Head of caudate nucleus (tissue), 42 donors: Measurements from ENCODE around the gene NKAPL.
A peak's percentile ranks its signal among the peaks of the same experiment; 100 is the strongest.

ENCODE experiments used
- DNase-seq, 42 donors: peaks; one replicate each; pipeline versions ENCODE4 v3.0.0 to v3.0.0-alpha.2; 2020 to 2021; ENCODE audit warnings: mixed read lengths in 7 of 42
- intact Hi-C: fragments of 100-400 bp; cut with DNase I; formaldehyde crosslinking; loops from one replicate; pipeline ENCODE4 v1.15.0; 2022

The NKAPL gene

DNA sequence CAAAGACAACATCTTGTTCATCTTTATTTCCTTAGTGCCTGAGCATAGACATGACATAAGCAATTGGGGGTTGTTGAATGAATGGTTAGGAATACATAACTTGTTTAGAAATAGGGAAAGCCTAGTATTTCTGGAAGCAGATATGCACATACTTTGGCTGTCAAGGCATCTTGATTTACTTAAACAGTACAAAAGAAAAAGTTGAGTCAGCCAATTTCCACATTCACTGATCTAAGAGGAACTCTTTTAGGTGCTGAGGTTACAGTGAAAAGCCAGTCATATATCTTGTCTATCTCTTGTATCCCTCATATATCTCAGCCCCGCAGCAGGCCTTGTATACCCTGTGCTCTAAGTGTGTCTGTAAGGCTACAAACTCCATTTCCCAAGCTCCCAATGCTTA lies 18.6 kb upstream of the NKAPL start:
- intact Hi-C loops = no loop called here

DNA sequence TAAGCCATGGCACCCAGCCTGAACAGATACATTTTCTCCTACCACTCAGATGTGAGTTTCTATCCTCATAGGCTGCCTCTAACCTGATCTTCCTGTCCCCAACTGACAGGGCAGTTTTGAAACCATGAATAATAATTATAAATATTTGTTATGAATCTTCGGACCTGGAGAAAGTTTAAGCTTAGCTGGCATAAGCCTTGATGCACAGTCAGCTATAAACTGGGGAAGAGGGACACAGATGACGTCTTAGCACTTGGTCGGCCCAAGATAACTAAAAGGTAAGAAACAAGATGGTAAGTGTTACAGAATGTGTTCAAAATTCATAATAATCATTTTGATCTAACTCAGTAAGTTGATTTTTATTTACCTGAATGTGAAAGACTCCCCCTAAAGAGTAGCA lies 15.2 kb upstream of the NKAPL start:
- DNase-seq = no peak
- intact Hi-C loops = no loop called here

More for the DNA sequence above, 18.6 kb upstream of the NKAPL start:
- DNase-seq = no peak

DNA sequence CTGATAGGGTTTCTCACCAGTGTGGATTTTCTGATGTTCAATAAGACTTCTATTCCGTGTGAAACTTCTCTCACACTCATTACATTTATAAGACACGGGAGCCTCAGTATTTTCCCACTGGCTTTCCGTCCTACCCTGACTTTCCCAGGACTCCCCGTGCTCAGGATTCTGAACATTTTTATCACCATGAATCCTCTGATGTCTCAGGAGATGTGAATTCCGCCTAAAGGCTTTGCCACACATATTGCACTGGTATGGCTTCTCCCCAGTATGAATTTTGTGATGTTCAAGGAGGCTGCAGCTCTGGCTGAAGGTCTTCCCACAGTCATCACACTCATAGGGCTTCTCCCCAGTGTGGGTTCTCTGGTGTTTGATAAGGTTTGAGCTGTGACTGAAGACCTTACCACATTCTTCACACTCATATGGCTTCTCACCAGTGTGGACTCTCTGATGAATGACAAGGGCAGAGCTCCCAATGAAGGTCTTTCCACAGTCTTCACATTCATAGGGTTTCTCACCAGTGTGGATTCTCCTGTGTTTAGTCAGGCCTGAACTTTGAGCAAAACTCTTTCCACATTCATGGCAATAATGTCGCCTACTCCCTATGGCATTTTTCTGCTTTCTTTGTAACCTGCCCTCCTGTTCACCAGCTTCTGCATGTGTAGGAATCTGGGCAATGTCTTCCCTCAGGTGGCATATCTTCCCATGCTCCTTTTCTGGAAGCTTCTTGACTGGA lies 13.7 kb upstream of the NKAPL start:
- DNase-seq = no peak
- intact Hi-C loops = no loop called here

DNA sequence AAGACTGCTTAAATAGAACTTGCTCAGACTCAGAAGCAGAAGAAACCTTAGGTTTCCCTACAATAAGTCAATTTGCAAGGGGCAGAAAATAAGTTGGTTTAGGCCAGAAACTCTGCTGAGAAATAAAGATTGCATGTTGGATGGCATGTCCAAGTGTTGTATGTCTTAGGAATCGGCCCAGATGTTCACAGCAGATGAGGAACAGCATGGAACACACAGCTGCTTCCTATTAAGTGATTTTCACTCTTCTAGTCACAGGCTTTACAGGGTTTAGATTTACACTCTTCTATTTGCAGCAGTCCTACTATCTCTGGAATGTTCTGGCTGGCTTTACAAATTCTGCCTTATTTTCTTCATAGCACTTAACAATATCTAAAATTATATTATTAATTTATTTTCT lies 10.2 kb upstream of the NKAPL start:
- intact Hi-C loops = no loop called here
- DNase-seq = no peak

DNA sequence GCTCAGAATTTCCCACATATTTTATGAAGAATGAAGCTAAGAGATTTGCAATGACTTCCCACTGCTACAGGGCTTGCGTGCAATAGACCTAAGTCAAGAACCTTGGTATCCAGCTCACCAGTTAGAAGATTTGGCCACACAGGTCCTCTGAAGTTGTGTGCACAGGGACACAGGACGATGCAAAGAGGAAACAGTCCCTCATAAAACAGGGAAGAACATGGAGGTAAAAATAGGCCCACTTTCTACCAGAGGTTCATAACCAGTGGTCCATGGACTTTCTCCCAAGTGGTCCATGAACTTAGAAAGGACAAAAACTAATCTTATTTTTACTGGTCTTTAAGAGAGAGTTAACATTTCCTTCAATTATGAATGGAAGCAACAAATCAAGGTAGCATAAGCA lies 8.3 kb upstream of the NKAPL start:
- intact Hi-C loops = loop anchor here (10.0 kb wide), 1 partner anchor 104 kb away; no protein-coding TSS in a partner anchor
- DNase-seq = no peak

DNA sequence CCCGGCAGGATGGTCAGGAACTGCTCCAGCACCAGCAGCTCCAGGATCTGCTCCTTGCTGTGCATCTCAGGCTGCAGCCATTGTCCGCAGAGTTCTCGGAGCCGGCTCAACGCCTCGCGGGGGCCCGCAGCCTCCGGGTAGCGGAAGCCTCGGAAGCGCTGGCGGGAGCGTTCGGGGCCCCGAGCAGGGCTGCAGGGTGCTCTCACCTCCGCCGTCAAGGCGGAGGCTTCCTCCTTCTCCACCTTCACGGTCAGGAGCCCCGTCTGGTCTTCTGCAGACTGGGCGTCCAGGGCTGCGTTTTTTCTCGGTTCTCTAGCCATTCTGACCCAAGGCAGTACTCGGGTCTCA lies 7.5 kb upstream of the NKAPL start:
- peak in 31 of 42 donors; percentile 4 to 53 (median 21) for DNase-seq
- intact Hi-C loops = loop anchor here (10.0 kb wide), 1 partner anchor 103 kb away; no protein-coding TSS in a partner anchor

DNA sequence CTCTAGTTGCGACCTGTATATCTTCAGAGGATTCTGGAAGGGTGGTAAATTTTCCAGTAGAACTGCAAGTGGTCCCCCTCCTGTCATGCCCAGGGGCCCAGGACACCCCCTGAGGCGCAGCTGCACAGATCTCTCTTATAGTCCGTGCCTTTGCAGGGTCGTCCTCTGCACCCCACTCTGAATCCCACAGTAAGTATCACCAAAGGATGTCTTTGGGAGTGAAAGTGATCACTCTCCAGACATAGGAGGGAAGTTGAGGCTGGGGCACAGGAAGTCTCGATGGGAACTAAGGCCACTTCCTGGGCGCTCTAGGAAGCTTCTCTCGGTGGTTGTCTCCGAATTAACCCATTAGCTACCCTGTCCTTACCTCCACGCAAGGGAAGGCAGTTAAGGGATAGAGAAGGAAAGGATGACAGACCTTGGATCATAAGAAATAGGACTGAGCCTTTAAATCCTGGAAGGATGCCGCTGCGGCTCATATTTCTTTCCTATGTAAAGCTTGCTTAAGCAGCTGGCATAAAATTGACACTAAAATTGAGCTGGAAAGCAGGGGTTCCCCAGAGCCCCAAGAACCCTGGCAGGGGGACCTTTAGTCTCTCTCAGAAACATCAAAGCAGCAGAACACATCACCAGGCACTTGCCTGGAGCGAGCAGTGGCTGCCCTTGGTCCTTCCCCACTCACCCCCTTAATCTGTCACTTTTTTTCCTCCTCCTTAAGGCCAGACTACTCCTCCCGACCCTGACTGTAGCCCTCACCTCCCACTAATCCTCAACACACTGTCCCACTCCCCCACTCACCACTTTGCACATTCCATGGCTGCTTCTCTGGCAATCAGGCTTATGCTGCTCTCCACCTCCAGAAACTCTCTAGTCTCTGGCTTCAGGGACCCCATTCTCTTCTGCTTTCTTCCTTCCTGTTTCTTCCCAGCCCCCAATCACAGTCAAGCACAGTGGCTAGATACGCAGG lies 6.8 kb upstream of the NKAPL start, which contains the start of gene ZKSCAN4:
Gene ZKSCAN4 (minus strand): TSS at position 261 of the 967 bp plus-strand sequence. CDS start 289 bp downstream, outside the sequence.
- DNase-seq = peak; percentile 63 to 93 (median 82)
- intact Hi-C loops = loop anchor here (10.0 kb wide), 1 partner anchor 103 kb away; no protein-coding TSS in a partner anchor

DNA sequence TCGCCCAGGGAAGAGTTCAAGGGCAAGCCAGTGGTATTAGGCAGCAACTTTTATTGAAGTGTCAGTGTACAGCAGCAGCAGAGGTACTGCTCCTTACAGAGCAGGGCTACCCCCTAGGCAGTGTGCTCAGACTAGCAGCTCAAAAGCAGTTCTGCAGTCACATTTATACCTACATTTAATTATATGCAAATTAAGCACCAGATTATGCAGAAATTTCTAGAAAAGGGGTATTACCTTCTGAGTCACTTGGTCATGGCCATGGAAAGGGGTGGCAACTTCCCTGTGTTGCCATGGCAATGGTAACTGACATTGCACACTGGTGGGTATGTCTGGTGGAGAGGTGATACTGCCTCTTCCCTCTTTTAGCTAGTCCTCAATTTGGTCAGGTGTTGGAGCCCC lies 5.0 kb upstream of the NKAPL start:
- DNase-seq = no peak
- intact Hi-C loops = loop anchor here (10.0 kb wide), 1 partner anchor 101 kb away; no protein-coding TSS in a partner anchor

DNA sequence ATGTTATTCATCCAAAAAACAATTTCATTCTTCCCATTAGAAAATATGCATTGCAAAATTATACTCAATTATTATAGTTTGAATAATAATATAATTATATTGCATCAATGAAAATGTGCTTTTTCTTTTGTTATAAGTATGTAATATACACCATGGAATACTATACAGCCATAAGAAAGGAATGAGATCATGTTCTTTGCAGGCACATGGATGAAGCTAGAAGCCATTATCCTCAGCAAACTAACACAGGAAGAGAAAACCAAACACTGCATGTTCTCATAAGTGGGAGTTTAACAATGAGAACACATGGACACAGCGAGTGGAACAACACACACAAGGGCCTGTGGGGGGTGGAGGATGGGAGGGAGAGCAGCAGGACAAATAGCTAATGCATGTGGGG lies 2.1 kb upstream of the NKAPL start:
- DNase-seq = no peak
- intact Hi-C loops = loop anchor here (10.0 kb wide), 1 partner anchor 98 kb away; no protein-coding TSS in a partner anchor

DNA sequence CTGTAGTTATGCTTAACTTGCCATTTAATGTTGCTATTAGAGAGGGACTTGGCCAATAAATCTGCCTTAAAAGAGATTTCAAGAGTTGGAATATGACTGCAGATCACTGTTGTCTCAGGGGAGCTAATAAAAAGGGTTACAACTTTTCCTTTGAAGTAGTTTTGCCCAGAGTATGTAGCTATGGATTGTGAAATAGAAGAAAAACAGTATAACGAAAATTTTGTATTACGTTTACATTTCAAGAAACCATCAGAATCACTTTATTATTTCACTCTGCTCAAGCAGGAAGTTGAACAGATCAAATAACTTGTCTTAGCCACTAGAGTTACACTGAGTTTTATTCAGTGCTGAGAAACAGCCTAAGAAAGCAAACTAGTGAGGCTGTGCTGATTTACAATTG lies 4.8 kb downstream of the NKAPL start:
- no peak for DNase-seq
- intact Hi-C loops = no loop called here

DNA sequence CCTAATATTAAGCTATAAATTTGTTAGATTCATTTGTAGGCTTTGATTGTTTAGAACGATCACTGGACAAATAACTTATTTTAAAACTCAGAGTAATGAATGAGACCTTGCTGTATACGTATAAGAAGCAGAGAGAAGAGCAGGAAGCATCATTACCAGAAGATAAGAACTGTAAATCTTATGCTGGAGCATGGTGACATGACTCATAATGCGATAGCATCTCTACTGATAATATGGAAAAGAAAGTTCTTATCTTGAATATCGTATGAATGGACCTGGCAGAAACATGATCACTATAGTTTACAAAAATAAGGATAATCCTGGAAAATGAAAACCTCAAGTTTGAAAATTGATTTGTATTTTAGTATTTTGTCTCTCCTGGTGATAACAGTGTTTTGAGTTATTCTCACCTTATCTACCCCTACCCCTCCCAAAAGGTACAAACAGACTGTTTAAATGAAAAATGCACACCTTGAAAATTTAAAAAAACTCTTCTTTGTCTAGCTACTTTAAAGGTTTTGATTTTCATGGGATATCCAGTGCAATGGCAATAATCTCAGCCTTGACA lies 5.8 kb downstream of the NKAPL start:
- intact Hi-C loops = loop anchor here (5.0 kb wide), 1 partner anchor 128 kb away; no protein-coding TSS in a partner anchor
- no peak for DNase-seq

DNA sequence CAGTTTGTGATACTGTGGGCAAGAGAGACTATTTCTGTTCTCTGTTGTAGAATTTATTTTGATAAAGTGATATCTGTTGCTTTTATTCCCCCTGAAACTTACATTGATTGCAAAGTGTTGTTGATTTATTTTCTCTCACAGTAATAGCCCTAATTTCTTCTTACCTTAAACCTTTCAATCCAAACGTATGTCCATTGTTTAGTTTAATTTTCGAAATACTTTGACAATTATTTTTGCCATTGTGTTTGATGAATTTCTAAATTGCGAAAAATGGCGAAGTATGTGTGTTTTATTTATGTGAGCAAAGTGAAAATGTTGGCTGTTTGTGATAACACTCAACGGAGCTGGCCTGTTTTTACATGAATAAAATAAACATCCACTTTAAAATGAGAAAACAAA lies 7.5 kb downstream of the NKAPL start:
- intact Hi-C loops = loop anchor here (5.0 kb wide), 1 partner anchor 129 kb away; no protein-coding TSS in a partner anchor
- no peak for DNase-seq

DNA sequence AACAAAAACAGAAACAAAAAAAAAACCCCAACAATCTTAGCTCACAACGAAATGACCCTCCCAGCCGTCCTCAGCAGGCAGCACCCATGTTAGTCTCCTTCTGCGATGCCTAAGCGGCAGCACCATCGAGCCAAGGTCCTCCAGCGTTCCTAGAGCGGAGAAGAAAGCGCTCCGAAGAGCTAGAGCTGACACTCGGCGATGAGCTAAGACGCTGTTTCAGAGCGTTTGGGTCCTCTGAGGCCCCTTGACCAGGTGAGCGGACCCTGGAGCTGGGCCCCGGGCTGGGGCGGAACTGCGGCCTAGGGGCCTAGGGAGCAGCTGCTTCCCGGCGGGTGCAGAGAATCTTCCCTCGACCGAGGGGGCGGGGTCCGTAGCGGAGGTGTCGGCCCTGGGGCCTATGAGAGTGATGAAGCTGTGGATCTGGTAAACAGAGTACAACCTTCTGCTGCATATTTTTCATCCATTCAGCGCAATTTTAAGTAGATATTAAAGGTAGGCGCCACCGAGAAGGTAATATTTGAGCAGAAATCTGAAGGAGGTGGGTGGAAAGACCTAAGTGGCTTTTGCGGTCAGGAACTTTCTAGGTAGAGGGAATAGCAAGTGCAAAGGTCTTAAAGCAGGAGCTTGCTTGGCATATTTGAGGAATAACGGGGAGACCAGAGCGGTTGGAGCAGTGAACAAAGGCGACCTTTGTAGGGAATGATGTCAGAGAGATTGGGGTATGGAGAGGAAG lies 8.0 kb downstream of the NKAPL start, which contains the start of gene ZSCAN26:
Gene ZSCAN26 (plus strand): TSS at position 182 of the 733 bp plus-strand sequence. CDS start 4,777 bp downstream, outside the sequence.
- peak; percentile 67 to 93 (median 86) for DNase-seq
- intact Hi-C loops = loop anchor here (5.0 kb wide), 1 partner anchor 130 kb away; no protein-coding TSS in a partner anchor

DNA sequence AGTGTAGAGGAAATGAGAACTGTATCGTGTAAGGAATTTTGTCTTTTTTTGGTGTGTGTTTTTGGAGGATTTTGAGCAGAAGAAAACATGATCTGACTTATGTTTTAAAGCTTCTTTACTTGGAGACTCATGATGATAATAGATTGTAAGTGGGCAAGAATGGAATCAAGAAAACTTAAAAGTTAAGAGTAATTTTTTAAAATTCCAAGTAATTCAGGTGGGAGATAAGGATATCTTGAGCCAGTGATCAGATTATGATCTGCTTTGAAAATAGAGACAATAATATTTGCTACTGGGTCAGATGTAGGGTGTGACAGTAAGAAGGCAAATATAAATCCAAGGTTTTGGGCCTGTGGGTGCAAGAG lies 8.6 kb downstream of the NKAPL start:
- intact Hi-C loops = loop anchor here (5.0 kb wide), 1 partner anchor 130 kb away; no protein-coding TSS in a partner anchor

DNA sequence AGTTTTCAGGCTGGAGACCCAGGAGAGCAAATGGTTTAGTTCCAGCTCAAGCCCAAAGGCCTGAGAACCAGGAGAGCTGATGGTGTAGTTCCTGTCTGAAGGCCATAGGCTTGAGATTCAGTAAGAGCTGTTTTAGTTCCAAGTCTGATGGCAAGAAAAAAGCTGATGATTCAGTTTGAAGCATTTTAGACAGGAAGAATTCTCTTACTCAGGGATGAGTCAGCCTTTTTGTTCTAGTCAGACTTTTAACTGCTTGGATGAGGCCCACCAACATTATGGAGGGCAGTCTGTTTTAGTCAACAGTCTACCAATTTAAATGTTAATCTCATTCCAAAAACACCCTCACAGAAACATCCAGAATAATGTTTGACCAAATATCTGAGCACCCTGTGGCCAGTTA lies 10.4 kb downstream of the NKAPL start:
- intact Hi-C loops = loop anchor here (5.0 kb wide), 1 partner anchor 132 kb away; no protein-coding TSS in a partner anchor
- no peak for DNase-seq

More for the DNA sequence above, 8.6 kb downstream of the NKAPL start:
- no peak for DNase-seq

DNA sequence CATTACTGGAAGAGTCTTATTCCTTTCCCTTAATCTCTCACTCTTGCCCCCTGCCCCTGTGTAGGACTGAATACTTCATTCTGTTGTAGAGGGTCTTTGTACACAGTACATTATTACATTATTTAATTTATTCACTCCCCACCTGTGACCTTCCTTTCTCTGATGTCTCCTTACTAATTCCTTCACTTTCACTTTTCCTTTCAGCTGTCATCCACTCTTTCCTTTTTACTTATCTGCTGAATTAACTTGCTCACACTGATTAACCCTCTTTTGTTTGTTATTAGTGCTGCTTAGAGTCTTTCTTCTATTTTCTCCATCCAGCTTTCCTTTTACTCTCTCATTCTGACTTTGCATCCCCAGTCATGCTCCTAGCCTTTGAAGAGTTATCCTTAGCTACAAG lies 15.8 kb downstream of the NKAPL start:
- intact Hi-C loops = loop anchor here (5.0 kb wide), 1 partner anchor 67 kb away; no protein-coding TSS in a partner anchor
- DNase-seq = no peak

DNA sequence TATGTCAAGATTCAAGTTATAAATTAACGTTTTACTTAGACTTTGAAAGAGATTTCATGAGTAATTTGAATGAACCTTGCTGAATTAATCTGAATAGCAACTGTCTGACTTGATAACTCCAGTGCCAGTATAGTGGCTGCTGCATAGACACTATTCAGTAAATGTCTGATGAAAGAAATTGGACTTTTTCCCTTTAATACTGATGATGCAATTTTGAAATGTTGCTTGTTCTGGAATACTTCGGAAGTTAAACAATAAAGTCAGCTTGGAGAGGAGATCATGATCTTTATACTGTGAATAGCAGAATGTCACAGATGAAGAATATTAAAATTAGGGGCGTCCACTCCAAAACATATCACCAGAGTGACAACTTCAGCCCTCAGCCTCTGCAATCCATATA lies 18.6 kb downstream of the NKAPL start:
- intact Hi-C loops = no loop called here

DNA sequence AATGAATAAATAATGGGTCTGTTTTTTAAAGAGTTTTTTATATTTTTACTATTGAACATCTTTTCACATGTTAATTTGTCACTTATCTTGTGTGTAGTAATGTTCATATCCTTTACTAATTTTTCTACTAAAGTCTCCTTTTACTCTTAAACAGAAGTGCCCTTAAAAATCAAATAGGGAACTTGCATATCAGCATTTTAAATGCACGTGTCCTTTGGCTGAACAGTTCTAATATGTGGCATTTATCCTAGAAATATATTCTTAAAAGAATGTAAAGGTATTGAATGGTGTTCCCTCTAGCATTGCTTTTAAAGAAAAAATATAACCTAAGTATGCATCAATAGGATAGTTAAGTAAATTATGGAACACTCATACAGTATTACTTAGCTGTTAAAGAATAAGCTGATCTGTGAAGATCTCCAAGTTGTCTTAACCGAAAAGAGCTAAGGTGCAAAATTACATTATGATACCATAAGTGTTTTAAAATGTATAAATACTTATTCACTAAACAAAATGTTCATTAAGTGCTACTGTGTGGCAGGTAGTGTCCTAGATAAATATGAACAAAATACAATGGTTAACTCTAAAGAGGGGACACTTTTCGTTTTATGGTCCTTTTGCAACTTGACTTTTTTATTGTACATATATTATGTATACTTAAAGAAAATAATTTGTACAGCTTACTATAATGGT lies 21.6 kb downstream of the NKAPL start:
- intact Hi-C loops = no loop called here
- DNase-seq = no peak

More for the DNA sequence above, 18.6 kb downstream of the NKAPL start:
- no peak for DNase-seq
